ENCODE measurements around the gene SCN4B. TPM values are rescaled to one million over a fixed set of nuclear protein-coding genes. Genes with fewer than 3 reads are reported as not detected.

The SCN4B gene
- total and polyA plus RNA-seq, 4 experiments from 2014 or later, result not detected

DNA sequence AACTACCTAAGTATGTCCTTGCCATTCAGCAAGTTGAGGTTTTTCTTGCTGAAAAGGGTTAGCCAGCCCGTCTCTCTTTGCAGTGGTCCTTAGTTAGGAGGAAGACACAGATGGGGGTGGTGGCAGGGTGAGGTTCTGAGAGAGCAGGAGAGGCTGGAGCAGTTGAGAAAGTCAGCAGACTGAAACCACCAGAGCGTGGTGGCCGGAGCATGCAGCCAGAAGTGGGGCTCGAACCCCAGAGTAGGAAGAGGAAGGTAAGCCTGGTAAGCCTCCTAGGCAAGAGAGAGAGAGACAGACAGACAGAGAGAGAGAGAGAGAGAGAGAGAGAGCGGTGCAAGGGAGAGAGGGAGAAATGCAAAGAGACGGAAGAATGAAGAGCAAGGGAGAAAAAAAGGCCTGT, 9.2 kb upstream of the SCN4B start:
- Mint-ChIP-seq H3K9me3 (peaks cover 0 to 3% (median 0%) of the 10 kb centered on the region in 8 donors), H3K27ac (peak overlapping the region in 1 of 7 donors; percentile 49), H3K4me1 (peaks cover 0 to 9% (median 6%) of the 10 kb centered on the region in 4 donors), H3K36me3 (no peaks in the 10 kb centered on the region), H3K4me3 (peak overlapping the region in 1 of 8 donors; percentile 18), H3K27me3 (peaks cover 17 to 33% of the 10 kb centered on the region in 2 donors)
- no peak overlapping the region for H3K27ac ChIP-seq (ENCODE audit: low read depth, low read length)
- CTCF ChIA-PET (ENCODE audit: partially characterized antibody), result no interaction called here
- H3K4me1 ChIP-seq (ENCODE audit: insufficient read depth, low read length), result peaks cover 2% of the 10 kb centered on the region
- H3K27me3 ChIP-seq (ENCODE audit: insufficient read depth, low read length), result peaks cover 20% of the 10 kb centered on the region
- no peaks in the 10 kb centered on the region for H3K36me3 ChIP-seq (ENCODE audit: insufficient read depth, low read length)
- H3K9me3 ChIP-seq (ENCODE audit: control insufficient read depth in 1 of 2, low read length in 2 of 2), result no peaks in the 10 kb centered on the region
- POLR2A ChIA-PET (ENCODE audit: partially characterized antibody), result no interaction called here
- no peak overlapping the region for H3K4me3 ChIP-seq (ENCODE audit: low read length in 2 of 2)
- no peak for DNase-seq
- intact Hi-C loops (cut with micrococcal nuclease), result no loop called here

DNA sequence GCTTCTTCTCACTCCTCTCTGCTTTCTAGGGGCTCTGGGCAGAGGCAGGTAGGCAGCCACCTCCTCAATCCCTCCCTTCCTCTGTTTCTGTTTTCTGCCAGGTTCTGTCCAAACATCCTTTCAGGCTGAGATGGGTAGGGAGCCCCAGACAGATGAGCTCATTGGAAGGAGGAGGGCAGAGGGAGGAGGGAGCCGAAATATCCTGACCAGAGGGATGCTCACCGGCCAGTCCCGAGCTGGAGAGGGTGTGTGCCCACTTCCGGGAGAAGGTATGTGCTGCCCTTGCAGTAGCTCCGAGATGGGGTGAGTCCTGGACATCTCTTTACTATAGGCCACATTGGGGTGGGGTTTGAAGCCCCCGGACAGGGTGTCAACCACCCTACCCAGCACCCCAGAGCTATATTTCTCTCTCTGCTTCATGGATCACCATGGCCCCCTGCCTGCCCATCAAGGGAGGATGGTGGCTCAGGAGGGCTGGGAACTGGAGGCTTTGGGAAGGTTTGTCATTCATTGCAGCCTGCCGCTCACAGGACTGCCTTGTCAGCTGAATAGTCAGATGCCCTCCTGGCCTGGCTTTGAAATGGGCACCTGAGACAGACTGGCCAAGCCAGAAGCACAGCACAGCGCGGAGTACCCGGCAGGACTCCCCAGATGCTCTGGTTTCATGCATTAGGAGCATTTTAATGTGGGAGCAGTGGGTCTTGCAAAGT, 4.7 kb upstream of the SCN4B start:
- CTCF ChIA-PET (ENCODE audit: partially characterized antibody), result interaction anchor here (0.9 to 3.4 kb wide), 3 partner anchors 11 to 14 kb away, joined by 3 to 27 read pairs (median 14); no protein-coding TSS in a partner anchor

DNA sequence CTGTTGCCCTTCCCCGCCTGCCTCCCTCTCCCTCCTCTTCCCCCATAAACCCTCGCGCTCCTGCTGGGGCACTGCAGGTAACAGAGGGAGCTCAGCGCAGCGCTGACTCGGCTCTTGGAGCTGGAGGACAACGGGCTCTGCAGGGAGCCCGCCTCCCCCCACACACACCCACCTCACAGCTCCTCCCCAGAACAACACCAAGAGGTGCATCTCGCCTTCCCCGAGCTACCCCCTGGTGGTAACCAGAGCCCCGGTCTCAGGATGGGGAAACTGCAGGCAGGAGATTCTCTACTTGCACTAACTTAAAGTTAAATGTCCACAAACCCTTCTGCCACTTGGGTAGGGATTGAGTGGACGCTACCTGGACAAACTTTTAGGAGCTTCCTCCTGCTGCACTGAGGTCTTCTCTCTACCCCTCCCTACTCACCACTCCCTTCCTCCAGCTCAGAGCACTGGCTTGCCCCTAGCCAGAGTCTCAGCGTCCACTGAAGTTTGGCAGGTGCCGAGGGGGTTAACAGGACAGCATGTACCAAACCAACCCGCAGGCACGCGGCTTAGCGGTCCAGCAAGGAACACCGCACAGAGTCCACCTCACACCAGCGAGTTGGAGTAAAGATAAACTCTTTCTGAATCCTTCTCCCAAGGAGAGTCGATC, 4.0 kb upstream of the SCN4B start:
- peaks cover 3 to 21% (median 15%) of the 10 kb centered on the region in 4 donors for H3K4me1 Mint-ChIP-seq
- H3K27me3 Mint-ChIP-seq, result peaks cover 33 to 60% of the 10 kb centered on the region in 2 donors
- peaks cover 0 to 2% (median 0%) of the 10 kb centered on the region in 8 donors for H3K9me3 Mint-ChIP-seq
- Histone ChIP-seq H3K4me3 (ENCODE audit: low read length in 2 of 2) (no peak overlapping the region), H3K9me3 (ENCODE audit: control insufficient read depth in 1 of 2, low read length in 2 of 2) (no peaks in the 10 kb centered on the region), H3K4me1 (ENCODE audit: insufficient read depth, low read length) (peaks cover 13% of the 10 kb centered on the region), H3K27me3 (ENCODE audit: insufficient read depth, low read length) (peaks cover 56% of the 10 kb centered on the region), H3K36me3 (ENCODE audit: insufficient read depth, low read length) (no peaks in the 10 kb centered on the region), H3K27ac (ENCODE audit: low read depth, low read length) (no peak overlapping the region)
- H3K4me3 Mint-ChIP-seq, result peak overlapping the region in 2 of 8 donors; percentile 9 to 13
- no peaks in the 10 kb centered on the region for H3K36me3 Mint-ChIP-seq
- peak in 3 of 5 donors; percentile 7 to 32 (median 18) for DNase-seq
- intact Hi-C loops (cut with micrococcal nuclease), result no loop called here
- POLR2A ChIA-PET (ENCODE audit: partially characterized antibody), result no interaction called here
- no peak overlapping the region for H3K27ac Mint-ChIP-seq
- CTCF ChIA-PET (ENCODE audit: partially characterized antibody), result interaction anchor here (0.9 to 3.4 kb wide), 3 partner anchors 10 to 15 kb away, joined by 3 to 27 read pairs (median 14); no protein-coding TSS in a partner anchor

More for the DNA sequence above, 4.7 kb upstream of the SCN4B start:
- POLR2A ChIA-PET (ENCODE audit: partially characterized antibody), result no interaction called here
- Histone ChIP-seq H3K4me1 (ENCODE audit: insufficient read depth, low read length) (peaks cover 13% of the 10 kb centered on the region), H3K27me3 (ENCODE audit: insufficient read depth, low read length) (peaks cover 49% of the 10 kb centered on the region), H3K27ac (ENCODE audit: low read depth, low read length) (no peak overlapping the region), H3K4me3 (ENCODE audit: low read length in 2 of 2) (no peak overlapping the region), H3K36me3 (ENCODE audit: insufficient read depth, low read length) (no peaks in the 10 kb centered on the region), H3K9me3 (ENCODE audit: control insufficient read depth in 1 of 2, low read length in 2 of 2) (no peaks in the 10 kb centered on the region)
- peaks cover 0 to 3% (median 0%) of the 10 kb centered on the region in 8 donors for H3K9me3 Mint-ChIP-seq
- H3K4me3 Mint-ChIP-seq, result no peak overlapping the region
- no peak overlapping the region for H3K27ac Mint-ChIP-seq
- peaks cover 3 to 21% (median 15%) of the 10 kb centered on the region in 4 donors for H3K4me1 Mint-ChIP-seq
- intact Hi-C loops (cut with micrococcal nuclease), result no loop called here
- no peak for DNase-seq
- H3K36me3 Mint-ChIP-seq, result no peaks in the 10 kb centered on the region
- peaks cover 37 to 60% of the 10 kb centered on the region in 2 donors for H3K27me3 Mint-ChIP-seq

DNA sequence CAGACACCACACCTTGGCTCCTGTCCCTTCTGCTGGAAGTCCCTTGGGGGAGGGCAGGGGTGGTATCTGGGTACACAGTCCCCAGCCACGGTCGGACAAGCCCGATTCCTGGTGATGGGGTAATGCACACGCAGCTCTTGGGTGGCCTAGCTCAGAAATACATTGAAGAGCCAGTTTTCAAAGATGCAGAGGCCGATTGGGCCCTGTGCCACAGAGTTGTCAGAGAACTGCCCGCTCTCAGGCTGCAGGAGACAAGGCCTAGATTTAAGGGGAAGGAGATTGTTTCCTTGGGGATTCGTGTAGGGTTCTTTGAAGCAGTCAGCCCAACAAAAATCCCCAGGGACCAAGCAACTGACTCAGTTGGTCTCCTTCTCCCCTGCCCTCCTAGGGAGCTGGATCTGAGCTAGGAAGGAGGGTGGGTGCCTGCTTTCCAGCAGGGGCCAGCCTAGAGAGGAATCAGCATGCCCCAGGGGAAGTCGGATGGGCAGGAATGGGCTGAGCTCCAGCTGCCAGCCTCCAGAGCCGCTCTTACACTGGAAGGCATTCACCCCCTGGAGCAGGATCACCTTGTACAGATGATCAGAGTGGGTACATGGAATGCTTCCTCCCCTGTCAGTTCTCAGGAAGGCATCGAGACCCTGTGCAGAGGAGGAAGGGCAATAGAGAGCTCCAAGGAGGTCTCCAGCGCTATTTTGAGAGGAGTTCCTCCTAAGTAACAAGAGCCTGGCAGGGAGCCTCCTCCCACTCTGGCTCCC, 3.3 kb upstream of the SCN4B start:
- CTCF ChIA-PET (ENCODE audit: partially characterized antibody), result interaction anchor here (3.1 to 3.4 kb wide), 2 partner anchors 12 to 16 kb away, joined by 14 to 27 read pairs; no protein-coding TSS in a partner anchor
- Histone ChIP-seq H3K4me3 (ENCODE audit: low read length in 2 of 2) (no peak overlapping the region), H3K27ac (ENCODE audit: low read depth, low read length) (no peak overlapping the region), H3K27me3 (ENCODE audit: insufficient read depth, low read length) (peaks cover 61% of the 10 kb centered on the region), H3K9me3 (ENCODE audit: control insufficient read depth in 1 of 2, low read length in 2 of 2) (no peaks in the 10 kb centered on the region), H3K4me1 (ENCODE audit: insufficient read depth, low read length) (peaks cover 13% of the 10 kb centered on the region), H3K36me3 (ENCODE audit: insufficient read depth, low read length) (no peaks in the 10 kb centered on the region)
- H3K27me3 Mint-ChIP-seq, result peaks cover 36 to 64% of the 10 kb centered on the region in 2 donors
- H3K4me3 Mint-ChIP-seq, result no peak overlapping the region
- H3K4me1 Mint-ChIP-seq, result peaks cover 3 to 26% (median 15%) of the 10 kb centered on the region in 4 donors
- H3K36me3 Mint-ChIP-seq, result no peaks in the 10 kb centered on the region
- POLR2A ChIA-PET (ENCODE audit: partially characterized antibody), result no interaction called here
- DNase-seq, result no peak
- no peak overlapping the region for H3K27ac Mint-ChIP-seq
- H3K9me3 Mint-ChIP-seq, result peaks cover 0 to 2% (median 0%) of the 10 kb centered on the region in 8 donors
- intact Hi-C loops (cut with micrococcal nuclease), result no loop called here

DNA sequence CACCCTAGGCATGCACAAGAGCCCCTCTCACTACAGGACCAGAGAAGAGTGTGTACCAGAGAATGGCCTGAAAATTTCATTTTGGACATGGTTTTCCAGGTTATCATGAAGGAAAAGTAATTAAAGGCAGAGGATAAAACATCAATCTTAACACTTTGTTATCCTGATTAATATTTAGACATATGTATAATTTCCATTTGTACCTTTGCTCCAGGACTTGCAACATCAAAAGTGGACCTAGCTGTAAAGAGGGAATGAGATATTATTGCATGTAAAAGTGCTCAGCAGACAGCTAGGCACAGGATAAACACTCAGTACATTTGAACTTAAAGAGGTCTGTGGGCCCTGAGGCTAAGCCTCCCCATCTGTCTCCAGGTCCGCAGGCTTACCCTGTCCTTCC, 2.0 kb upstream of the SCN4B start:
- H3K36me3 Mint-ChIP-seq, result no peaks in the 10 kb centered on the region
- no peak overlapping the region for H3K4me3 Mint-ChIP-seq
- CTCF ChIA-PET (ENCODE audit: partially characterized antibody), result interaction anchor here (3.1 to 3.4 kb wide), 2 partner anchors 11 to 17 kb away, joined by 14 to 27 read pairs; no protein-coding TSS in a partner anchor

DNA sequence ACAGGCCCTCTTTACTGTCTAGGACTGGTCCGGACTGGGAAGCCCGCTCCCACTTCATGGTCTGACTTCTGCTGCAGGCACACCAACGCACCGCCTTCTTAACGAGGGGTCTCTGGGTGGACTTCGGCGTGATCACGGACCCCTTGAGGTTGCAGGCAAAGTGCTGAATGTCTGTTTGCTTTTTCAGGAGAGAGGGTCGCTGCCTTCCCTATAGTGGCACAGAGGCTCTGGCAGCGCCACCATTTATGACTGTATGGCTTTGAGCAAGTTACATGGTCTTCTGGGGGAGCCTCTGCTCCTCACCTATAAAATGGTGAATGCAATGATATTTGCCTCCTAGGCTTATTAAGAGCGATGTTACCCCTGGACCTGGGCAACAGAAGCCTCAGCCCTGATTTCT, 1.4 kb upstream of the SCN4B start:
- Mint-ChIP-seq H3K4me1 (peaks cover 3 to 26% (median 15%) of the 10 kb centered on the region in 4 donors), H3K36me3 (no peaks in the 10 kb centered on the region), H3K4me3 (peak overlapping the region in 6 of 8 donors; percentile 26 to 80 (median 60)), H3K27me3 (peaks cover 35 to 55% of the 10 kb centered on the region in 2 donors), H3K9me3 (no peaks in the 10 kb centered on the region), H3K27ac (no peak overlapping the region)
- POLR2A ChIA-PET (ENCODE audit: partially characterized antibody), result no interaction called here
- intact Hi-C loops (cut with micrococcal nuclease), result no loop called here
- H3K4me1 ChIP-seq (ENCODE audit: insufficient read depth, low read length), result peaks cover 13% of the 10 kb centered on the region
- H3K9me3 ChIP-seq (ENCODE audit: control insufficient read depth in 1 of 2, low read length in 2 of 2), result no peaks in the 10 kb centered on the region
- no peak for DNase-seq
- H3K27me3 ChIP-seq (ENCODE audit: insufficient read depth, low read length), result peaks cover 55% of the 10 kb centered on the region
- CTCF ChIA-PET (ENCODE audit: partially characterized antibody), result no interaction called here
- no peaks in the 10 kb centered on the region for H3K36me3 ChIP-seq (ENCODE audit: insufficient read depth, low read length)
- no peak overlapping the region for H3K27ac ChIP-seq (ENCODE audit: low read depth, low read length)
- H3K4me3 ChIP-seq (ENCODE audit: low read length in 2 of 2), result no peak overlapping the region

More for the DNA sequence above, 2.0 kb upstream of the SCN4B start:
- Histone ChIP-seq H3K27ac (ENCODE audit: low read depth, low read length) (no peak overlapping the region), H3K36me3 (ENCODE audit: insufficient read depth, low read length) (no peaks in the 10 kb centered on the region), H3K4me1 (ENCODE audit: insufficient read depth, low read length) (peaks cover 13% of the 10 kb centered on the region), H3K27me3 (ENCODE audit: insufficient read depth, low read length) (peaks cover 61% of the 10 kb centered on the region), H3K9me3 (ENCODE audit: control insufficient read depth in 1 of 2, low read length in 2 of 2) (no peaks in the 10 kb centered on the region), H3K4me3 (ENCODE audit: low read length in 2 of 2) (no peak overlapping the region)
- POLR2A ChIA-PET (ENCODE audit: partially characterized antibody), result no interaction called here
- Mint-ChIP-seq H3K27ac (no peak overlapping the region), H3K9me3 (peaks cover 0 to 2% (median 0%) of the 10 kb centered on the region in 8 donors), H3K4me1 (peaks cover 3 to 26% (median 15%) of the 10 kb centered on the region in 4 donors), H3K27me3 (peaks cover 38 to 58% of the 10 kb centered on the region in 2 donors)
- no peak for DNase-seq
- intact Hi-C loops (cut with micrococcal nuclease), result no loop called here

Data from CD4-positive, alpha-beta memory T cell (primary cell).